NT2/D1 (cell line): ENCODE results near the gene LIFR.

ENCODE experiments used
- DNase-seq: peaks from one replicate; pipeline ENCODE4 v3.0.0-alpha.2; 2011; ENCODE audit warnings: low read depth, low spot score
- H3K27me3 ChIP-seq: 2 replicates; pipeline ENCODE4 v1.6.0; 2011; ENCODE audit warnings: mild to moderate bottlenecking; ENCODE audit not compliant: insufficient read length, insufficient read depth
- H3K36me3 ChIP-seq: 2 replicates; pipeline ENCODE4 v1.6.1; 2011; ENCODE audit warnings: mild to moderate bottlenecking, low read length, mixed read lengths; ENCODE audit not compliant: insufficient read depth, insufficient read length
- H3K4me1 ChIP-seq: 2 replicates; pipeline ENCODE4 v1.5.1; 2011; ENCODE audit not compliant: insufficient read depth, insufficient read length
- H3K4me3 ChIP-seq: 2 replicates; pipeline ENCODE4 v1.5.1; 2011; ENCODE audit warnings: low read depth; ENCODE audit not compliant: insufficient read length
- H3K9ac ChIP-seq: 2 replicates; pipeline ENCODE4 v1.6.0; 2011; ENCODE audit warnings: low read depth; ENCODE audit not compliant: insufficient read length
- H3K9me3 ChIP-seq: 2 replicates; pipeline ENCODE4 v1.5.1; 2011; ENCODE audit warnings: mild to moderate bottlenecking, low read length; ENCODE audit not compliant: insufficient read depth
- SUZ12 ChIP-seq: IDR thresholded peaks from 2 replicates; pipeline ENCODE4 v1.6.1; 2011; ENCODE audit not compliant: insufficient read length, insufficient read depth; ENCODE audit errors: extremely low read depth
- YY1 ChIP-seq: IDR thresholded peaks from 2 replicates; pipeline ENCODE4 v1.6.1; 2011; ENCODE audit not compliant: insufficient read length, insufficient read depth
- ZNF274 ChIP-seq: IDR thresholded peaks from 2 replicates; pipeline ENCODE4 v1.6.1; 2011; ENCODE audit warnings: mild to moderate bottlenecking, low read depth, low read length

LIFR gene

DNA sequence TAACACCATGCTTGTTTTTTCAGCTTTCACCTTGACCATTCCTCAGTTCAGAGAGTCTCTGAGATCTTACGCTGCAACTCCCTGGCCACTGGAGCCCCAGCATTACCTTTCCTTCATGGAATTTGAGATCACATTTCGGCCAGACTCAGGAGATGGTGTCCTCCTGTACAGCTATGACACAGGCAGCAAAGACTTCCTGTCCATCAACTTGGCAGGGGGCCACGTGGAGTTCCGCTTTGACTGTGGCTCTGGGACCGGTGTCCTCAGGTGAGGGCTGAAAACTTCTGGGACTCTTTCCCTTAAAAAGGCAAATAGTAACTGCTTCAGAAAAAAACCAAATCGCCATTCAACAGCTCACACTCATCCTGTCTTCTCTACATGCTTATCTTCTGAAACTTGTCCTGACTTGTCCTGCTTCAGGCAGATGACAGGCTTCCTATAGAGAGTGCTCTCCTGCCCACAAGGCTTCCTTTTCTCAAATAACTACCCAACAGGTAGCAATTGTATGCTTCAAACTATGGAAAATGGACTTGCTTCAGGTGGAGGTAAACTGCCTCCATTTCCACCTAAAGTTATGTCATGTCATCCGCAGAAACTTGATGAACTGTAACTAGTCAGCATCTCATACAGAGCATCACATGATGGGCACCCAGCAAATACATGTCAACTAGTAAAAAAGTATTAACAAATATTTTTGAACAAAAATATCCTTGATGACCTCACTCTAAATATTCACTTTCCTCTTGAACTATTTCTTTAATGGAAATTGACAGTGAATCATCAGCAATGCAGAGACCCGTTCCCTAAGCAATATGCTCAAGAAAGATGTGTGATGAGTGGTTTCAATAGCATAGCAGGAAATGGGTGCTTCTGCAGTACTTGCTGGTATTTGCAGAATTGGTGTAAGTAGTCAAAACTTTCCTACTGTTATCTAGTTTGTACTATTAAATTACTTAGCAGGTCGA lies 129.2 kb downstream of the LIFR start:
- Histone ChIP-seq H3K27me3 (no peaks in the 10 kb centered on the region), H3K36me3 (no peaks in the 10 kb centered on the region), H3K4me1 (peaks cover 2% of the 10 kb centered on the region), H3K9me3 (no peaks in the 10 kb centered on the region), H3K4me3 (no peak overlapping the region), H3K9ac (no peak overlapping the region)
- DNase-seq: no peak
- no peak for TF ChIP-seq YY1
- TF ChIP-seq ZNF274: no peak
- no peak for TF ChIP-seq SUZ12

DNA sequence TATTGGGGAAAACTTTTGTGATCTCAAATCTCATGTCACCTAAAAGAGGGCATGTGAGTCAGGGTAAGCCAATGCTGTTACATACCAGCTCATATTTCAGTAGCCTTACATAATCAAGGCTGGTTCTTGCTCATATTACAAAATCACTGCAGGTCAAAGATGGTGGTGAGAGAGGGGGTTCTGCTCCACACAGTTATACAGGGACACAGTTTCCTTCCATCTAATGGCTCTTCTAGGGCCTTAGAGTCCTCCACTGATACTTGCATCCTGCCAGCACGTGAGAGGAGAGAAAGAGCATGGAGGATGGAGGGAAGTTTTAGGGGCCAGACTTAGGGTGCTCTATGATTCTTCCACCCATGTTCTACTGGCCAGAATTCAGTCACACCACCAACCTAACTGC lies 130.0 kb downstream of the LIFR start:
- peaks cover 2% of the 10 kb centered on the region for H3K4me1 ChIP-seq
- H3K9me3 ChIP-seq: no peaks in the 10 kb centered on the region
- no peak overlapping the region for H3K9ac ChIP-seq
- no peak for DNase-seq
- H3K4me3 ChIP-seq: no peak overlapping the region
- TF ChIP-seq YY1: no peak
- no peak for TF ChIP-seq SUZ12
- no peak for TF ChIP-seq ZNF274
- H3K36me3 ChIP-seq: no peaks in the 10 kb centered on the region
- H3K27me3 ChIP-seq: no peaks in the 10 kb centered on the region
